ENCODE measurements around the gene WWC1.

Gene WWC1

DNA sequence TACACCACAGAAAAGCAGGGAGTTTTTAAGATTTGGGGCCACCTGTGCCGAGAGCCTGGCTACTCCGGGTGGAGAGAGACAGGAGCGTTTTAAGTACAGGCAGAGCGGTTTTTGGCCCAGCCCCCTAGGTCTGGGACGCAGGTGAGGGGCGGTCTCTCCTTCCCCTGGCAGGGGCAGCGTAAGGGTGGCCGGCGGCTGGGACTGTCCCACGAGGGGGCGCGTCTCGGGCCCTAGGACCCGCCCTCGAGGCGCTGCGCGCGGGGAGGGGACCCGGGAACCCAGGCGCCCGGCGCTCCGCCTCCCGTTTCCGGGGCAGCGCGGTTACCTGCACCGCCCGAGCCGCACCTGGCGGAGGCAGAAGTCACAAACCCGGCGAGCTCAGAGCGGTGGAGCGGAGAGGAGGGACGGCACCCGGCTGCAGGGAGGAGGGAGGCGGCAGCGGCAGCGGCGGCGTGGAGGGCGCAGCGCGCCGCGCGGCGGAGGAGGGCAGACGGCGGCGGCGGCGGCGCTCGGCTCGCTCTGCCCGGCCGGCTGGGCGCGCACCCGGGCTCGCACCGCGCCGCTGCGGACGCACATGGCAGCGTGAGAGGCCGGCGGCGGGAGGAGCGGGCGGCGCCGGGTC is at the start of gene WWC1:
WWC1 (plus strand) TSS at position 304 of the 622 bp plus-strand sequence. CDS start 508 bp downstream, outside the sequence.
- DNase-seq, result peak; percentile 73

- no peak for DNase-seq
Observed at GRCh38 chr5:168244838-168245559, 46.4 kb upstream of the WWC1 start.

- no peak for DNase-seq
Observed at GRCh38 chr5:168249923-168250322, 41.5 kb upstream of the WWC1 start.

- DNase-seq, result no peak
Observed at GRCh38 chr5:168251259-168251658, 40.2 kb upstream of the WWC1 start.

DNA sequence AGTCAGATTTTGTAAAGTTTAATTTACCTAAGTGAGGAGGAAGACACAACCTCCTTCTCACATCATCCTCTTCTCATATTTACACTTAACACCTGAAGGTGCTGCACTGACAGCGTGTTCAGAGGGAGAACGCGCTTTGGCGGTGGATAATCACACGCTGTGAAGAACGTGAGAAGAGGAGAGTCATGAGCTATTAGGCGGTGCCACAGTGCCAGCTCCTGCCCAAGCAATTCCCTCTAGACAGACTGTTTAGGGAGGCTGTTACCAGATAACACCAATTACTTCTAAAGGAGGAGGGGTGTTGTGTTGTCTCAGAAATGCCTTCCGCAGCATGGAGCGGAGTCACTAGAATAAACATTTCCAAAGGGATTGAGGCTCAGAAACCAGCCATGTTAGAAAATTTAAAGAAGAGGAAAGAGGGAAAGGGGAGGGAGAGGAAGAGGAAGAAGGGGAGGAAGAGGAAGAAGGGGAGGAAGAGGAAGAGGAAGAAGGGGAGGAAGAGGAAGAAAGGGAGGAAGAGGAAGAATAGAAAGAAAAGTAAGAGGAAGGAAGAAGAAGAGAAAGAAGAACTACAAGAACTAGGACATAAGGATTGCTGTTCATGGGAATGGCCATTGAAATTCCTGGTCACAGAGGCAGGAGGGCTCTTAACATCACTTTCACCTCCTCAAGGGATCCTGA is 37.3 kb upstream of the WWC1 start:
- DNase-seq, result no peak

GRCh38 chr5:168260353-168261226 is 30.9 kb upstream of the WWC1 start:
- no peak for DNase-seq

DNA sequence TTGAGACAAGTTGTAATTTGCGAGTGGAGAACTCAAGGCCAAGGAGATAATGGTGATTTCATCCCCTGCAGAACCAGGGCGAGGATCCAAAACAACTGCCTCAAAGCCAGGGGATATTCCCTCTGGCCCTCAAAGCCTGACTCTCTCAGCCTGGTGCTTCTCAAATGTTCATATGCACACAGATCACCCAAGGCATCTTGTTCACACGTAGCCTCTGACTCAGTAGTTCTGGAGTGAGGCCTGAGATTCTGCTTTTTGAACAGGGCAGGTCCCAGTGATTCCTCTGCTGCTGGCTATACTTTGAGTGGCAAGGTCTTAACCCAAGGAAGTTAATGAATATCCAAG is 30.2 kb upstream of the WWC1 start:
- no peak for DNase-seq

DNA sequence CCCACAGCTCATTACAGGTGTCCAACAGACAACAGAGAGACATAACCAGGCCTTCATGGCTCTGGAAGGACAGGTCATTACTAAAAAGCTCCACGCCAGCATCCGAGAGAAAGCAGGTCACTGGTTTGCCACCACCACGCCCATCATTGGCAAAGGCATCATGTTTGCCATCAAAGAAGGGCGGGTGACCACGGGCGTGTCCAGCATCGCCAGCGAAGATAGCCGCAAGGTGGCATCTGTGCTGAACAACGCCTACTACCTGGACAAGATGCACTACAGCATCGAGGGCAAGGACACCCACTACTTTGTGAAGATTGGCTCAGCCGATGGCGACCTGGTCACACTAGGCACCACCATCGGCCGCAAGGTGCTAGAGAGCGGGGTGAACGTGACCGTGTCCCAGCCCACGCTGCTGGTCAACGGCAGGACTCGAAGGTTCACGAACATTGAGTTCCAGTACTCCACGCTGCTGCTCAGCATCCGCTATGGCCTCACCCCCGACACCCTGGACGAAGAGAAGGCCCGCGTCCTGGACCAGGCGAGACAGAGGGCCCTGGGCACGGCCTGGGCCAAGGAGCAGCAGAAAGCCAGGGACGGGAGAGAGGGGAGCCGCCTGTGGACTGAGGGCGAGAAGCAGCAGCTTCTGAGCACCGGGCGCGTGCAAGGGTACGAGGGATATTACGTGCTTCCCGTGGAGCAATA is 29.3 kb upstream of the WWC1 start:
- DNase-seq, result no peak

DNA sequence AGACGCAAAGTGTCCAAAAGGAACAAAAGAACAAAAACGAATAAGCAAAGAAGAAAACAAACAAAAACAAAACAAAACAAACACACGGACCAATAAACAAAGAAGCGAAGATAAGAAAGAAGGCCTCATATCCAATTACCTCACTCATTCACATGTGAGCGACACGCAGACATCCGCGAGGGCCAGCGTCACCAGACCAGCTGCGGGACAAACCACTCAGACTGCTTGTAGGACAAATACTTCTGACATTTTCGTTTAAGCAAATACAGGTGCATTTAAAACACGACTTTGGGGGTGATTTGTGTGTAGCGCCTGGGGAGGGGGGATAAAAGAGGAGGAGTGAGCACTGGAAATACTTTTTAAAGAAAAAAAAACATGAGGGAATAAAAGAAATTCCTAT is 28.3 kb upstream of the WWC1 start:
- DNase-seq, result peak; percentile 5

DNA sequence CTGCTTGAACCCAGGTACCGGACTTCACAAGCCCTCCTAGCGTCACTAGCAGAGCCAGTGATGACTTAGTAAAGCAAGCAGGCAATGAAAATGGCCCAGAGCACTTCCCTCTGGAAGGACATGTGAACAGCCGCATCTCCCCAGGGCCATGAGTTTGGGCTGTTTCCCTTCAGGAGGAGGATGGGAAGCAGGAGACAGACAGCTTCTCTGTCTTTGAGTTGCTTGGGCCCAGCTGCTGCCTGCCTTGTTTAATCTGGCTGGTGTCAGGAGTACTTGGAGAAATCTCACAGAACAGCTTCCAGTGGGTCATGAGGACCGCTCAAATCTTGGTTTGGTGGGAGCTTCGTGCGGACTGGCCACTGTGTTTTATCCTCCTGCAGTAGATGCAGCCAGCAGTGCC is 25.4 kb upstream of the WWC1 start:
- DNase-seq, result no peak

- DNase-seq, result peak; percentile 70
Observed at GRCh38 chr5:168268949-168269936, 22.2 kb upstream of the WWC1 start.

GRCh38 chr5:168269937-168270330 is 21.5 kb upstream of the WWC1 start:
- DNase-seq, result peak; percentile 6

GRCh38 chr5:168270476-168270875 is 21.0 kb upstream of the WWC1 start:
- no peak for DNase-seq

- no peak for DNase-seq
Observed at GRCh38 chr5:168273056-168273980, 18.1 kb upstream of the WWC1 start.

- no peak for DNase-seq
Observed at GRCh38 chr5:168274406-168274805, 17.0 kb upstream of the WWC1 start.

- no peak for DNase-seq
Observed at GRCh38 chr5:168275940-168276339, 15.5 kb upstream of the WWC1 start.

DNA sequence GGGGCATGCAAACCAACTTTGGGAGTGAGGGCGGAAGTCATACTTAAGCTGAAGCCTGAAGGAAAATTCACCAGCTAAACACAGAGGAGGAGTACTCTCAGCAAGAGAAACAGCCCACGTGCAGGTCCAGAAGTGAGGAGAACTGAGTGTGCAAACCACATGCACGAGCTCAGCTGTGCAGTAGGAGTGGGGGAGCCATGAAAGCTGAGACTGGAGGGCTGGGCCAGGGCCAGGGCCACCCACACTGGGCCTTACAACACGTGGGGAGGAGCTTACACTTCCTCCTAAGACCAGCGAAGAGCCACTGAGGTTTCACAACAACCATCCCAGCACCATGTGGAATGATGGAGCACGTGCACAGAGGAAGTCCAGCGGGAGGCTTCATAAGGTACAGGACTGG is 9.3 kb upstream of the WWC1 start:
- DNase-seq, result no peak

DNA sequence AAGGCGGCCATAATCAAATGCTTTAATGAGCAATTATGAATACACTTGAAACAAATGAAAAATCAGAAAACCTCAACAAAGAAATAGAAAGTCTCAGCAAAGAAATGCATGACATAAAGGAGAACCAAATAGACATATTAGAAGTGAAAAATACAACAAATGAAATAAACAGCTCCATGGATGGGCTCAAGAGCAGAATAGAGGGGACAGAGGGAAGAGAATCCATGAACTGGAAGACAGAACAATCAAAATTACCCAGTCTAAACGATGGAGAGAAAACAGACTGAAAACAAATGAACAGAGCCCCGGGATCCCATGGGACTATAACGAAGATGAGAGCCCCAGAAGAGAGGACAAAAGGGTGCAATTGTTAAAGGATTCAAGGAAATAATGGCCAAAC is 6.6 kb upstream of the WWC1 start:
- no peak for DNase-seq

- DNase-seq, result no peak
Observed at GRCh38 chr5:168285696-168286095, 5.7 kb upstream of the WWC1 start.

GRCh38 chr5:168286386-168286785 is 5.1 kb upstream of the WWC1 start:
- DNase-seq, result no peak

Measured in NCI-H510A (cell line).